ENCODE data around the gene OTOF.

- TF ChIP-seq CTCF (IDR thresholded peaks at IDR 0.05) (no peak), NR3C1 (IDR thresholded peaks at IDR 0.05) (no peak), BHLHE40 (IDR thresholded peaks at IDR 0.05; ENCODE audit: low read depth, low read length) (no peak), KDM5A (IDR thresholded peaks at IDR 0.05) (no peak), BCL3 (IDR thresholded peaks at IDR 0.05) (no peak), RAD21 (conservative IDR thresholded peaks at IDR 0.05 in 1 of 2, IDR thresholded peaks at IDR 0.05 in 1 of 2) (no peak)
Observed at GRCh38 chr2:26458365-26459042, 19.4 kb downstream of the OTOF start.

Measured in A549 (cell line).